ENCODE measurements around the gene RAB28. TPM values are rescaled to one million over a fixed set of nuclear protein-coding genes. Genes with fewer than 3 reads are reported as not detected.
A peak's percentile ranks its signal among the peaks of the same experiment; 100 is the strongest.

The RAB28 gene
- polyA plus RNA-seq, 1 donor (not counting 4 experiments of a cell fraction or from before 2014, with no cell fraction given), result 19.7 TPM

- Histone ChIP-seq H3K27ac (ENCODE audit: control insufficient read depth, insufficient read depth, low read length) (no peak overlapping the region), H3K27me3 (ENCODE audit: control insufficient read depth, extremely low read depth, insufficient read depth, low read length) (peaks cover 66% of the 10 kb centered on the region), H3K9me3 (ENCODE audit: control insufficient read depth, low read depth, low read length) (peaks cover 11% of the 10 kb centered on the region), H3K4me3 (ENCODE audit: control insufficient read depth in 2 of 3, extremely low read depth in 1 of 3, insufficient read depth in 2 of 3, low read depth in 1 of 3, low read length in 3 of 3) (no peak overlapping the region), H3K79me2 (ENCODE audit: control insufficient read depth, insufficient read depth, low read length) (no peaks in the 10 kb centered on the region), H3K4me2 (ENCODE audit: control insufficient read depth, extremely low read depth, insufficient read depth, low read depth, low read length) (no peak overlapping the region), H3K36me3 (ENCODE audit: control insufficient read depth in 2 of 2, extremely low read depth in 1 of 2, insufficient read depth in 2 of 2, low read length in 2 of 2) (no peaks in the 10 kb centered on the region), H3K9me1 (ENCODE audit: control insufficient read depth, extremely low read depth, insufficient read depth, low read length) (no peaks in the 10 kb centered on the region), H4K20me1 (ENCODE audit: control insufficient read depth, extremely low read depth, insufficient read depth, low read length) (no peaks in the 10 kb centered on the region), H2AFZ (ENCODE audit: control insufficient read depth, low read length) (no peak overlapping the region), H3K9ac (ENCODE audit: control insufficient read depth, extremely low read depth, insufficient read depth, low read length) (no peak overlapping the region), H3K4me1 (ENCODE audit: control insufficient read depth, extremely low read depth, insufficient read depth, low read length) (no peaks in the 10 kb centered on the region)
- dilution Hi-C loops (cut with MboI; ENCODE audit: extremely low pct_ligation_motif_present, low sequenced_read_pairs), result no loop called here
- no peak for FAIRE-seq
- TF ChIP-seq EZH2 (IDR thresholded peaks at IDR 0.05; ENCODE audit: low read length) (peak; percentile 58), CTCF (optimal IDR thresholded peaks at IDR 0.05 in 1 of 3, IDR thresholded peaks at IDR 0.05 in 1 of 3, conservative IDR thresholded peaks at IDR 0.05 in 1 of 3; ENCODE audit: extremely low read depth in 1 of 3, insufficient read depth in 2 of 3, low read length in 3 of 3) (no peak)
- DNase-seq (ENCODE audit: low read depth, low spot score), result no peak
Measured at GRCh38 chr4:13522282-13523104, 38.4 kb upstream of the RAB28 start.

- H3K27me3 ChIP-seq (ENCODE audit: control insufficient read depth, extremely low read depth, insufficient read depth, low read length), result peaks cover 52% of the 10 kb centered on the region
- no peaks in the 10 kb centered on the region for H3K79me2 ChIP-seq (ENCODE audit: control insufficient read depth, insufficient read depth, low read length)
- H3K9ac ChIP-seq (ENCODE audit: control insufficient read depth, extremely low read depth, insufficient read depth, low read length), result no peak overlapping the region
- no peaks in the 10 kb centered on the region for H4K20me1 ChIP-seq (ENCODE audit: control insufficient read depth, extremely low read depth, insufficient read depth, low read length)
- H3K4me2 ChIP-seq (ENCODE audit: control insufficient read depth, extremely low read depth, insufficient read depth, low read depth, low read length), result no peak overlapping the region
- no peaks in the 10 kb centered on the region for H3K9me1 ChIP-seq (ENCODE audit: control insufficient read depth, extremely low read depth, insufficient read depth, low read length)
- H3K27ac ChIP-seq (ENCODE audit: control insufficient read depth, insufficient read depth, low read length), result no peak overlapping the region
- no peak for TF ChIP-seq EZH2 (IDR thresholded peaks at IDR 0.05; ENCODE audit: low read length)
- TF ChIP-seq CTCF (optimal IDR thresholded peaks at IDR 0.05 in 1 of 3, IDR thresholded peaks at IDR 0.05 in 1 of 3, conservative IDR thresholded peaks at IDR 0.05 in 1 of 3; ENCODE audit: extremely low read depth in 1 of 3, insufficient read depth in 2 of 3, low read length in 3 of 3), result no peak
- H3K4me1 ChIP-seq (ENCODE audit: control insufficient read depth, extremely low read depth, insufficient read depth, low read length), result no peaks in the 10 kb centered on the region
- dilution Hi-C loops (cut with MboI; ENCODE audit: extremely low pct_ligation_motif_present, low sequenced_read_pairs), result no loop called here
- H3K36me3 ChIP-seq (ENCODE audit: control insufficient read depth in 2 of 2, extremely low read depth in 1 of 2, insufficient read depth in 2 of 2, low read length in 2 of 2), result no peaks in the 10 kb centered on the region
- H3K4me3 ChIP-seq (ENCODE audit: control insufficient read depth in 2 of 3, extremely low read depth in 1 of 3, insufficient read depth in 2 of 3, low read depth in 1 of 3, low read length in 3 of 3), result no peak overlapping the region
- DNase-seq (ENCODE audit: low read depth, low spot score) (no peak), FAIRE-seq (no peak)
- H2AFZ ChIP-seq (ENCODE audit: control insufficient read depth, low read length), result no peak overlapping the region
- peaks cover 11% of the 10 kb centered on the region for H3K9me3 ChIP-seq (ENCODE audit: control insufficient read depth, low read depth, low read length)
Measured at GRCh38 chr4:13521047-13521446, 36.9 kb upstream of the RAB28 start.
